ENCODE measurements around the gene TTC36. TPM values are rescaled to one million over a fixed set of nuclear protein-coding genes. Genes with fewer than 3 reads are reported as not detected.

Gene TTC36
- total and polyA plus RNA-seq, 2 experiments from 2014 or later: 0.40 to 1.0 TPM

DNA sequence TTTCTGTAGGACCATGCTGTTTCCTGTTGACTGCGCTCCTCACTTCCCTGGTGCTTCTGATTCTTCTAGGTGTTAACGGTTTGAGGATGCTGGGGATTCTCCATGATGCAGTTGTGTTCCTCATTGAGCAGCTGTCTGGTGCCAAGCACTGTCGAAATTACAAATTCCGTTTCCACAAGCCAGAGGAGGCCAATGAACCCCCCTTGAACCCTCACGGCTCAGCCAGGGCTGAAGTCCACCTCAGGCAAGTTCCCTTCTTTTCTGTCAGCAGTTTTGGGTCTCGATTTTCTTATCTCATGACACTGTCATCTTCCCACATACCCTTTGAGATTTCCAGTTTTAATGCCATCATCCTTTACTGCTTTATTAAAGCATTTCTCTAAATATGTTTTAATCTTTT lies 7.7 kb upstream of the TTC36 start:
- Mint-ChIP-seq H3K4me1 (peaks cover 3% of the 10 kb centered on the region; the same call in 2 of the 3 replicates), H3K27ac (no peak overlapping the region), H3K9me3 (no peaks in the 10 kb centered on the region; the same call in 2 of the 3 replicates), H3K27me3 (ENCODE audit: insufficient read depth, low read depth, poor library complexity) (peaks cover 6% of the 10 kb centered on the region), H3K36me3 (ENCODE audit: low read depth) (peaks cover 84% of the 10 kb centered on the region), H3K4me3 (no peak overlapping the region)
- no peak for DNase-seq (ENCODE audit: low spot score)
- no peak for ATAC-seq
- no peak overlapping the region for H2AFZ ChIP-seq
- H3K4me2 ChIP-seq: no peak overlapping the region
- no peaks in the 10 kb centered on the region for H3K27me3 ChIP-seq (ENCODE audit: insufficient read depth)
- peaks cover 5% of the 10 kb centered on the region for H4K20me1 ChIP-seq (replicated peaks; ENCODE audit: insufficient read depth)
- H3K27ac ChIP-seq (ENCODE audit: low read depth): no peak overlapping the region
- TF ChIP-seq EZH2phosphoT487 (IDR thresholded peaks at IDR 0.05; ENCODE audit: unreplicated experiment): no peak
- no peak for TF ChIP-seq JUNB (IDR thresholded peaks at IDR 0.05; ENCODE audit: unreplicated experiment)
- TF ChIP-seq, protein P1, sequence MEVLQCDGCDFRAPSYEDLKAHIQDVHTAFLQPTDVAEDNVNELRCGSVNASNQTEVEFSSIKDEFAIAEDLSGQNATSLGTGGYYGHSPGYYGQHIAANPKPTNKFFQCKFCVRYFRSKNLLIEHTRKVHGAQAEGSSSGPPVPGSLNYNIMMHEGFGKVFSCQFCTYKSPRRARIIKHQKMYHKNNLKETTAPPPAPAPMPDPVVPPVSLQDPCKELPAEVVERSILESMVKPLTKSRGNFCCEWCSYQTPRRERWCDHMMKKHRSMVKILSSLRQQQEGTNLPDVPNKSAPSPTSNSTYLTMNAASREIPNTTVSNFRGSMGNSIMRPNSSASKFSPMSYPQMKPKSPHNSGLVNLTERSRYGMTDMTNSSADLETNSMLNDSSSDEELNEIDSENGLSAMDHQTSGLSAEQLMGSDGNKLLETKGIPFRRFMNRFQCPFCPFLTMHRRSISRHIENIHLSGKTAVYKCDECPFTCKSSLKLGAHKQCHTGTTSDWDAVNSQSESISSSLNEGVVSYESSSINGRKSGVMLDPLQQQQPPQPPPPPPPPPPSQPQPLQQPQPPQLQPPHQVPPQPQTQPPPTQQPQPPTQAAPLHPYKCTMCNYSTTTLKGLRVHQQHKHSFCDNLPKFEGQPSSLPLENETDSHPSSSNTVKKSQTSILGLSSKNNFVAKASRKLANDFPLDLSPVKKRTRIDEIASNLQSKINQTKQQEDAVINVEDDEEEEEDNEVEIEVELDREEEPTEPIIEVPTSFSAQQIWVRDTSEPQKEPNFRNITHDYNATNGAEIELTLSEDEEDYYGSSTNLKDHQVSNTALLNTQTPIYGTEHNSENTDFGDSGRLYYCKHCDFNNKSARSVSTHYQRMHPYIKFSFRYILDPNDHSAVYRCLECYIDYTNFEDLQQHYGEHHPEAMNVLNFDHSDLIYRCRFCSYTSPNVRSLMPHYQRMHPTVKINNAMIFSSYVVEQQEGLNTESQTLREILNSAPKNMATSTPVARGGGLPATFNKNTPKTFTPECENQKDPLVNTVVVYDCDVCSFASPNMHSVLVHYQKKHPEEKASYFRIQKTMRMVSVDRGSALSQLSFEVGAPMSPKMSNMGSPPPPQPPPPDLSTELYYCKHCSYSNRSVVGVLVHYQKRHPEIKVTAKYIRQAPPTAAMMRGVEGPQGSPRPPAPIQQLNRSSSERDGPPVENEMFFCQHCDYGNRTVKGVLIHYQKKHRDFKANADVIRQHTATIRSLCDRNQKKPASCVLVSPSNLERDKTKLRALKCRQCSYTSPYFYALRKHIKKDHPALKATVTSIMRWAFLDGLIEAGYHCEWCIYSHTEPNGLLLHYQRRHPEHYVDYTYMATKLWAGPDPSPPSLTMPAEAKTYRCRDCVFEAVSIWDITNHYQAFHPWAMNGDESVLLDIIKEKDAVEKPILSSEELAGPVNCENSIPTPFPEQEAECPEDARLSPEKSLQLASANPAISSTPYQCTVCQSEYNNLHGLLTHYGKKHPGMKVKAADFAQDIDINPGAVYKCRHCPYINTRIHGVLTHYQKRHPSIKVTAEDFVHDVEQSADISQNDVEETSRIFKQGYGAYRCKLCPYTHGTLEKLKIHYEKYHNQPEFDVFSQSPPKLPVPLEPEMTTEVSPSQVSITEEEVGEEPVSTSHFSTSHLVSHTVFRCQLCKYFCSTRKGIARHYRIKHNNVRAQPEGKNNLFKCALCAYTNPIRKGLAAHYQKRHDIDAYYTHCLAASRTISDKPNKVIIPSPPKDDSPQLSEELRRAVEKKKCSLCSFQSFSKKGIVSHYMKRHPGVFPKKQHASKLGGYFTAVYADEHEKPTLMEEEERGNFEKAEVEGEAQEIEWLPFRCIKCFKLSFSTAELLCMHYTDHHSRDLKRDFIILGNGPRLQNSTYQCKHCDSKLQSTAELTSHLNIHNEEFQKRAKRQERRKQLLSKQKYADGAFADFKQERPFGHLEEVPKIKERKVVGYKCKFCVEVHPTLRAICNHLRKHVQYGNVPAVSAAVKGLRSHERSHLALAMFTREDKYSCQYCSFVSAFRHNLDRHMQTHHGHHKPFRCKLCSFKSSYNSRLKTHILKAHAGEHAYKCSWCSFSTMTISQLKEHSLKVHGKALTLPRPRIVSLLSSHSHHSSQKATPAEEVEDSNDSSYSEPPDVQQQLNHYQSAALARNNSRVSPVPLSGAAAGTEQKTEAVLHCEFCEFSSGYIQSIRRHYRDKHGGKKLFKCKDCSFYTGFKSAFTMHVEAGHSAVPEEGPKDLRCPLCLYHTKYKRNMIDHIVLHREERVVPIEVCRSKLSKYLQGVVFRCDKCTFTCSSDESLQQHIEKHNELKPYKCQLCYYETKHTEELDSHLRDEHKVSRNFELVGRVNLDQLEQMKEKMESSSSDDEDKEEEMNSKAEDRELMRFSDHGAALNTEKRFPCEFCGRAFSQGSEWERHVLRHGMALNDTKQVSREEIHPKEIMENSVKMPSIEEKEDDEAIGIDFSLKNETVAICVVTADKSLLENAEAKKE (CRISPR knock-in tag; IDR thresholded peaks at IDR 0.05): no peak
- TF ChIP-seq EZH2 (IDR thresholded peaks at IDR 0.05; ENCODE audit: low read depth, unreplicated experiment): no peak
- no peak for TF ChIP-seq ZNF114 (CRISPR knock-in tag; IDR thresholded peaks at IDR 0.05)
- TF ChIP-seq STAT1 (IDR thresholded peaks at IDR 0.05; ENCODE audit: unreplicated experiment): no peak
- no peak for TF ChIP-seq POLR2AphosphoS5 (IDR thresholded peaks at IDR 0.05; ENCODE audit: low read depth)
- TF ChIP-seq, protein P2, sequence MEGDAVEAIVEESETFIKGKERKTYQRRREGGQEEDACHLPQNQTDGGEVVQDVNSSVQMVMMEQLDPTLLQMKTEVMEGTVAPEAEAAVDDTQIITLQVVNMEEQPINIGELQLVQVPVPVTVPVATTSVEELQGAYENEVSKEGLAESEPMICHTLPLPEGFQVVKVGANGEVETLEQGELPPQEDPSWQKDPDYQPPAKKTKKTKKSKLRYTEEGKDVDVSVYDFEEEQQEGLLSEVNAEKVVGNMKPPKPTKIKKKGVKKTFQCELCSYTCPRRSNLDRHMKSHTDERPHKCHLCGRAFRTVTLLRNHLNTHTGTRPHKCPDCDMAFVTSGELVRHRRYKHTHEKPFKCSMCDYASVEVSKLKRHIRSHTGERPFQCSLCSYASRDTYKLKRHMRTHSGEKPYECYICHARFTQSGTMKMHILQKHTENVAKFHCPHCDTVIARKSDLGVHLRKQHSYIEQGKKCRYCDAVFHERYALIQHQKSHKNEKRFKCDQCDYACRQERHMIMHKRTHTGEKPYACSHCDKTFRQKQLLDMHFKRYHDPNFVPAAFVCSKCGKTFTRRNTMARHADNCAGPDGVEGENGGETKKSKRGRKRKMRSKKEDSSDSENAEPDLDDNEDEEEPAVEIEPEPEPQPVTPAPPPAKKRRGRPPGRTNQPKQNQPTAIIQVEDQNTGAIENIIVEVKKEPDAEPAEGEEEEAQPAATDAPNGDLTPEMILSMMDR (conservative IDR thresholded peaks at IDR 0.05; ENCODE audit: low read depth in 2 of 2): no peak
- TF ChIP-seq ZNF331 (CRISPR knock-in tag; IDR thresholded peaks at IDR 0.05; ENCODE audit: low read depth): no peak
- TF ChIP-seq NANOG (IDR thresholded peaks at IDR 0.05; ENCODE audit: borderline replicate concordance): no peak
- TF ChIP-seq, protein P3, sequence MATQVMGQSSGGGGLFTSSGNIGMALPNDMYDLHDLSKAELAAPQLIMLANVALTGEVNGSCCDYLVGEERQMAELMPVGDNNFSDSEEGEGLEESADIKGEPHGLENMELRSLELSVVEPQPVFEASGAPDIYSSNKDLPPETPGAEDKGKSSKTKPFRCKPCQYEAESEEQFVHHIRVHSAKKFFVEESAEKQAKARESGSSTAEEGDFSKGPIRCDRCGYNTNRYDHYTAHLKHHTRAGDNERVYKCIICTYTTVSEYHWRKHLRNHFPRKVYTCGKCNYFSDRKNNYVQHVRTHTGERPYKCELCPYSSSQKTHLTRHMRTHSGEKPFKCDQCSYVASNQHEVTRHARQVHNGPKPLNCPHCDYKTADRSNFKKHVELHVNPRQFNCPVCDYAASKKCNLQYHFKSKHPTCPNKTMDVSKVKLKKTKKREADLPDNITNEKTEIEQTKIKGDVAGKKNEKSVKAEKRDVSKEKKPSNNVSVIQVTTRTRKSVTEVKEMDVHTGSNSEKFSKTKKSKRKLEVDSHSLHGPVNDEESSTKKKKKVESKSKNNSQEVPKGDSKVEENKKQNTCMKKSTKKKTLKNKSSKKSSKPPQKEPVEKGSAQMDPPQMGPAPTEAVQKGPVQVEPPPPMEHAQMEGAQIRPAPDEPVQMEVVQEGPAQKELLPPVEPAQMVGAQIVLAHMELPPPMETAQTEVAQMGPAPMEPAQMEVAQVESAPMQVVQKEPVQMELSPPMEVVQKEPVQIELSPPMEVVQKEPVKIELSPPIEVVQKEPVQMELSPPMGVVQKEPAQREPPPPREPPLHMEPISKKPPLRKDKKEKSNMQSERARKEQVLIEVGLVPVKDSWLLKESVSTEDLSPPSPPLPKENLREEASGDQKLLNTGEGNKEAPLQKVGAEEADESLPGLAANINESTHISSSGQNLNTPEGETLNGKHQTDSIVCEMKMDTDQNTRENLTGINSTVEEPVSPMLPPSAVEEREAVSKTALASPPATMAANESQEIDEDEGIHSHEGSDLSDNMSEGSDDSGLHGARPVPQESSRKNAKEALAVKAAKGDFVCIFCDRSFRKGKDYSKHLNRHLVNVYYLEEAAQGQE (IDR thresholded peaks at IDR 0.05; ENCODE audit: unreplicated experiment): no peak
- no peak for TF ChIP-seq CREB1 (CRISPR knock-in tag; IDR thresholded peaks at IDR 0.05; ENCODE audit: low read depth)
- TF ChIP-seq, protein P4, sequence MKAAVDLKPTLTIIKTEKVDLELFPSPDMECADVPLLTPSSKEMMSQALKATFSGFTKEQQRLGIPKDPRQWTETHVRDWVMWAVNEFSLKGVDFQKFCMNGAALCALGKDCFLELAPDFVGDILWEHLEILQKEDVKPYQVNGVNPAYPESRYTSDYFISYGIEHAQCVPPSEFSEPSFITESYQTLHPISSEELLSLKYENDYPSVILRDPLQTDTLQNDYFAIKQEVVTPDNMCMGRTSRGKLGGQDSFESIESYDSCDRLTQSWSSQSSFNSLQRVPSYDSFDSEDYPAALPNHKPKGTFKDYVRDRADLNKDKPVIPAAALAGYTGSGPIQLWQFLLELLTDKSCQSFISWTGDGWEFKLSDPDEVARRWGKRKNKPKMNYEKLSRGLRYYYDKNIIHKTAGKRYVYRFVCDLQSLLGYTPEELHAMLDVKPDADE (IDR thresholded peaks at IDR 0.05): no peak
- peaks cover 60% of the 10 kb centered on the region for H3K36me3 ChIP-seq (ENCODE audit: insufficient read depth)
- no peaks in the 10 kb centered on the region for H3K79me2 ChIP-seq (replicated peaks; ENCODE audit: insufficient read depth)
- H3K4me1 ChIP-seq (ENCODE audit: insufficient read depth): no peaks in the 10 kb centered on the region
- H3K4me3 ChIP-seq: no peak overlapping the region
- peaks cover 32% of the 10 kb centered on the region for H3F3A ChIP-seq (replicated peaks; ENCODE audit: low read depth)
- no peaks in the 10 kb centered on the region for H3K9me2 ChIP-seq (ENCODE audit: insufficient read depth)

Measured in GM23338 (cell line).